AG04450 (cell line): ENCODE results near the gene RGS12. TPM values are rescaled to one million over a fixed set of nuclear protein-coding genes. Genes with fewer than 3 reads are reported as not detected.

Experiments
- CTCF ChIA-PET: fragments of 300-600, 350-600 bp; formaldehyde crosslinking; extraction: SDS; loops from one replicate; lab custom pipeline; 2022; ENCODE audit warnings: antibody characterized with exemption, inconsistent platforms; lab: Charles Lee
- POLR2A ChIA-PET: fragments of 350-600 bp; formaldehyde crosslinking; extraction: SDS; loops from one replicate; lab custom pipeline; 2021; ENCODE audit warnings: antibody characterized with exemption, inconsistent platforms; lab: Yijun Ruan, JAX
- DNase-seq: peaks from one replicate; pipeline ENCODE4 v3.0.0-alpha.2; 2011; ENCODE audit warnings: low read depth, low spot score
- H3K27ac ChIP-seq: one replicate; pipeline ENCODE4 v1.5.1; 2012; ENCODE audit warnings: low read depth, low read length, control low read depth
- H3K27me3 ChIP-seq: one replicate; pipeline ENCODE4 v1.6.0; 2012; ENCODE audit warnings: low read length; ENCODE audit not compliant: control insufficient read depth, insufficient read depth
- H3K4me3 ChIP-seq: 2 replicates; pipeline ENCODE4 v1.5.1; 2011; ENCODE audit warnings: mild to moderate bottlenecking, low read depth, low read length, control low read depth
- H3K9me3 ChIP-seq: 2 replicates; pipeline ENCODE4 v1.5.1; 2012; ENCODE audit warnings: low read length; ENCODE audit not compliant: control insufficient read depth, insufficient read depth
- CTCF ChIP-seq: IDR thresholded peaks from 2 replicates; pipeline ENCODE4 v1.5.1; 2011; ENCODE audit warnings: low read depth, low read length, control low read depth, inconsistent platforms
- polyA plus RNA-seq: library from polyadenylated mRNA; depleted of rRNA; stranded (reverse); fragments of >200 nt; gene quantifications from 2 replicates; pipeline ENCODE4 v1.2.3, GENCODE V29; 2011

Gene RGS12
- polyA plus RNA-seq, 1 experiment: 12.5 TPM

GRCh38 chr4:3311489-3312171 is 18.8 kb downstream of the RGS12 start:
- no peak overlapping the region for H3K4me3 ChIP-seq
- no peak overlapping the region for H3K27ac ChIP-seq
- no peaks in the 10 kb centered on the region for H3K27me3 ChIP-seq
- H3K9me3 ChIP-seq: no peaks in the 10 kb centered on the region; the same call in 1 of the 2 replicates
- POLR2A ChIA-PET: no interaction called here
- DNase-seq: no peak
- CTCF ChIA-PET: no interaction called here
- TF ChIP-seq CTCF: no peak

- no peak for TF ChIP-seq CTCF
- Histone ChIP-seq H3K4me3 (no peak overlapping the region), H3K9me3 (no peaks in the 10 kb centered on the region; the same call in 1 of the 2 replicates), H3K27ac (no peak overlapping the region), H3K27me3 (no peaks in the 10 kb centered on the region)
- no peak for DNase-seq
- ChIA-PET CTCF (no interaction called here), POLR2A (interaction anchor here (0.7 kb wide), 1 partner anchor 8 kb away, joined by 3 read pairs; no protein-coding TSS in a partner anchor)
These were observed 19.5 kb downstream of the RGS12 start for GRCh38 chr4:3312362-3312761.

- CTCF ChIA-PET: no interaction called here
These were observed 20.3 kb downstream of the RGS12 start for GRCh38 chr4:3313139-3313538.

GRCh38 chr4:3313556-3314228 is 20.9 kb downstream of the RGS12 start:
- Histone ChIP-seq H3K4me3 (no peak overlapping the region), H3K27me3 (no peaks in the 10 kb centered on the region), H3K9me3 (no peaks in the 10 kb centered on the region; the same call in 1 of the 2 replicates), H3K27ac (no peak overlapping the region)
- no peak for DNase-seq
- no peak for TF ChIP-seq CTCF
- ChIA-PET CTCF (interaction anchor here (1.0 kb wide), 1 partner anchor 167 kb away, joined by 3 read pairs; no protein-coding TSS in a partner anchor), POLR2A (no interaction called here)

More at GRCh38 chr4:3313139-3313538, 20.3 kb downstream of the RGS12 start:
- H3K27me3 ChIP-seq: no peaks in the 10 kb centered on the region
- H3K27ac ChIP-seq: no peak overlapping the region
- H3K9me3 ChIP-seq: no peaks in the 10 kb centered on the region; the same call in 1 of the 2 replicates
- POLR2A ChIA-PET: no interaction called here
- no peak for TF ChIP-seq CTCF
- H3K4me3 ChIP-seq: no peak overlapping the region
- no peak for DNase-seq
